IMR-90 (cell line): ENCODE measurements around the gene HSPH1. TPM values are rescaled to one million over a fixed set of nuclear protein-coding genes. Genes with fewer than 3 reads are reported as not detected.

Experiments used
- ATAC-seq: fragments of 200-7000 bp; cut with Tn5 transposase; 2 replicates; pipeline ENCODE4 v1.9.1; 2020; ENCODE audit warnings: low read depth, mild to moderate bottlenecking, moderate library complexity
- BruUV-seq: library from RNA; stranded (reverse); fragments of 400-500 nt; replicated peaks from 2 replicates; lab custom pipeline; 2021; lab: Mats Ljungman, UMichigan
- CTCF ChIA-PET: fragments of 300-600 bp; formaldehyde crosslinking; extraction: SDS; loops from one replicate; lab custom pipeline; 2021; ENCODE audit warnings: antibody characterized with exemption; lab: Yijun Ruan, JAX
- POLR2A ChIA-PET: fragments of 300-600 bp; sonication (Branson Sonifier 250); formaldehyde crosslinking; loops from one replicate; lab custom pipeline; 2022; ENCODE audit warnings: antibody characterized with exemption; ENCODE audit not compliant: unreplicated experiment; lab: Charles Lee
- DNase-seq: peaks from one replicate; pipeline ENCODE4 v3.0.0; 2013
- H2AFZ ChIP-seq: replicated peaks from 2 replicates; pipeline ENCODE3; 2013; ENCODE audit warnings: low read length, mild to moderate bottlenecking; ENCODE audit not compliant: poor library complexity
- H2AK5ac ChIP-seq: 2 replicates; pipeline ENCODE4 v1.6.1; 2013; ENCODE audit warnings: low read depth, low read length, inconsistent platforms
- H2AK9ac ChIP-seq: replicated peaks from 2 replicates; pipeline ENCODE3; 2013; ENCODE audit warnings: mild to moderate bottlenecking, low read depth, low read length, moderate library complexity; ENCODE audit not compliant: poor library complexity
- H2BK120ac ChIP-seq: 2 replicates; pipeline ENCODE4 v1.6.1; 2013; ENCODE audit warnings: low read depth, low read length, inconsistent platforms
- H2BK15ac ChIP-seq: 3 replicates; pipeline ENCODE4 v1.6.1; 2013; ENCODE audit warnings: low read depth, low read length, inconsistent platforms
- H2BK20ac ChIP-seq: 2 replicates; pipeline ENCODE4 v1.6.1; 2013; ENCODE audit warnings: low read depth, mild to moderate bottlenecking, inconsistent platforms, low read length, moderate library complexity
- H2BK5ac ChIP-seq: 2 replicates; pipeline ENCODE4 v1.6.1; 2013; ENCODE audit warnings: mild to moderate bottlenecking, low read depth, low read length, inconsistent platforms; ENCODE audit not compliant: poor library complexity, severe bottlenecking
- H3K14ac ChIP-seq: replicated peaks from 2 replicates; pipeline ENCODE4 v1.6.1; 2013; ENCODE audit warnings: low read depth, low read length, inconsistent platforms
- H3K18ac ChIP-seq: 2 replicates; pipeline ENCODE4 v1.6.1; 2013; ENCODE audit warnings: low read depth, low read length, control low read depth
- H3K23ac ChIP-seq: 2 replicates; pipeline ENCODE4 v1.6.1; 2013; ENCODE audit warnings: low read depth, low read length, inconsistent platforms
- H3K27ac ChIP-seq: 2 replicates; pipeline ENCODE4 v1.5.1; 2013; ENCODE audit warnings: mild to moderate bottlenecking, control low read depth, low read length; ENCODE audit not compliant: insufficient read depth
- H3K27me3 ChIP-seq: 2 replicates; pipeline ENCODE4 v1.6.1; 2013; ENCODE audit warnings: low read length; ENCODE audit not compliant: control insufficient read depth, insufficient read depth
- H3K36me3 ChIP-seq: 2 replicates; pipeline ENCODE4 v1.6.1; 2013; ENCODE audit warnings: low read length, mixed read lengths; ENCODE audit not compliant: control insufficient read depth, insufficient read depth
- H3K4ac ChIP-seq: 2 replicates; pipeline ENCODE4 v1.6.1; 2013; ENCODE audit warnings: low read depth, low read length, inconsistent platforms
- H3K4me1 ChIP-seq: 2 replicates; pipeline ENCODE4 v1.6.1; 2013; ENCODE audit warnings: low read length, mixed read lengths; ENCODE audit not compliant: control insufficient read depth, insufficient read depth
- H3K4me2 ChIP-seq: 2 replicates; pipeline ENCODE4 v1.6.1; 2013; ENCODE audit warnings: low read depth, mild to moderate bottlenecking, control low read depth, low read length, moderate library complexity
- H3K4me3 ChIP-seq: 2 replicates; pipeline ENCODE4 v1.5.1; 2013; ENCODE audit warnings: low read depth, mild to moderate bottlenecking, control low read depth, low read length, moderate library complexity; ENCODE audit not compliant: insufficient read depth
- H3K56ac ChIP-seq: 2 replicates; pipeline ENCODE4 v1.6.1; 2013; ENCODE audit warnings: low read length, inconsistent platforms; ENCODE audit not compliant: insufficient read depth; ENCODE audit errors: extremely low read depth
- H3K79me1 ChIP-seq, 2 experiments: 2 replicates each; pipeline ENCODE4 v1.6.1; 2013; ENCODE audit warnings: low read length in 2 of 2, inconsistent platforms in 1 of 2, low read depth in 1 of 2
- H3K9ac ChIP-seq: 2 replicates; pipeline ENCODE4 v1.6.1; 2013; ENCODE audit warnings: low read depth, low read length, control low read depth
- H3K9me1 ChIP-seq: 2 replicates; pipeline ENCODE4 v1.6.1; 2013; ENCODE audit warnings: low read length, inconsistent platforms; ENCODE audit not compliant: insufficient read depth
- H3K9me3 ChIP-seq: 2 replicates; pipeline ENCODE4 v1.6.1; 2013; ENCODE audit warnings: low read length; ENCODE audit not compliant: control insufficient read depth, insufficient read depth
- H4K20me1 ChIP-seq: 2 replicates; pipeline ENCODE4 v1.6.1; 2013; ENCODE audit warnings: low read length, inconsistent platforms; ENCODE audit not compliant: insufficient read depth
- H4K5ac ChIP-seq: 2 replicates; pipeline ENCODE4 v1.6.1; 2013; ENCODE audit warnings: mild to moderate bottlenecking, low read depth, low read length, control low read depth
- H4K8ac ChIP-seq, 2 experiments: 2 replicates each; pipeline ENCODE4 v1.6.1; 2013; ENCODE audit warnings: low read depth in 2 of 2, low read length in 2 of 2, control low read depth in 1 of 2, inconsistent platforms in 1 of 2
- H4K91ac ChIP-seq: 2 replicates; pipeline ENCODE4 v1.6.1; 2013; ENCODE audit warnings: low read depth, low read length, inconsistent platforms; ENCODE audit not compliant: insufficient read depth
- FOS ChIP-seq: fragments of 150-350 bp; IDR thresholded peaks from 2 replicates; pipeline ENCODE4 v1.6.1; 2016; ENCODE audit warnings: low read depth, low read length
- MXI1 ChIP-seq: IDR thresholded peaks from 2 replicates; pipeline ENCODE4 v1.6.1; 2012; ENCODE audit warnings: low read depth, mild to moderate bottlenecking, low read length, moderate library complexity, borderline replicate concordance
- POLR2A ChIP-seq: IDR thresholded peaks from 2 replicates; pipeline ENCODE4 v1.6.1; 2012; ENCODE audit warnings: mild to moderate bottlenecking, low read depth, low read length
- RAD21 ChIP-seq: IDR thresholded peaks from 2 replicates; pipeline ENCODE4 v1.6.1; 2012; ENCODE audit warnings: low read length, improper control_type of control experiment
- WGBS, 2 experiments: methylation state at CpG; one replicate each; pipeline versions ENCODE4 v1.1.5 to v1.1.7; 2013; ENCODE audit warnings: missing lambda C conversion rate in 2 of 2; ENCODE audit not compliant: insufficient read length in 1 of 2; ENCODE audit errors: extremely low coverage in 2 of 2; 5-methylcytosine and 5-hydroxymethylcytosine counted together
- dilution Hi-C: fragments of 300-500 bp; cut with HindIII; formaldehyde crosslinking; loops from one replicate; pipeline ENCODE4 v1.14.3; 2018; ENCODE audit warnings: low sequenced_read_pairs; ENCODE audit not compliant: unreplicated experiment
- in situ Hi-C: fragments of 300-500 bp; cut with MboI; formaldehyde crosslinking; loops from 3 replicates; pipeline ENCODE4 v1.14.3; 2019; ENCODE audit warnings: low sequenced_read_pairs, inconsistent platforms, mixed read lengths
- intact Hi-C: fragments of 100-400 bp; cut with micrococcal nuclease; formaldehyde crosslinking; loops from 2 replicates; pipeline ENCODE4 v1.10.0; 2022
- polyA plus RNA-seq, 3 experiments: library from polyadenylated mRNA; depleted of rRNA; stranded (reverse); fragments of >200 nt; gene quantifications; 2 replicates each; pipeline ENCODE4 v1.2.3, GENCODE V29; 2012; ENCODE audit warnings: low replicate concordance in 1 of 3
- total RNA-seq: library from RNA; depleted of rRNA; stranded (reverse); fragments of >200 nt; gene quantifications from 2 replicates; pipeline ENCODE4 v1.2.3, GENCODE V29; 2012

The HSPH1 gene
- total and polyA plus RNA-seq, 2 of the 4 experiments (the other 2 are of a cell fraction) = 36.8 to 40.3 TPM

DNA sequence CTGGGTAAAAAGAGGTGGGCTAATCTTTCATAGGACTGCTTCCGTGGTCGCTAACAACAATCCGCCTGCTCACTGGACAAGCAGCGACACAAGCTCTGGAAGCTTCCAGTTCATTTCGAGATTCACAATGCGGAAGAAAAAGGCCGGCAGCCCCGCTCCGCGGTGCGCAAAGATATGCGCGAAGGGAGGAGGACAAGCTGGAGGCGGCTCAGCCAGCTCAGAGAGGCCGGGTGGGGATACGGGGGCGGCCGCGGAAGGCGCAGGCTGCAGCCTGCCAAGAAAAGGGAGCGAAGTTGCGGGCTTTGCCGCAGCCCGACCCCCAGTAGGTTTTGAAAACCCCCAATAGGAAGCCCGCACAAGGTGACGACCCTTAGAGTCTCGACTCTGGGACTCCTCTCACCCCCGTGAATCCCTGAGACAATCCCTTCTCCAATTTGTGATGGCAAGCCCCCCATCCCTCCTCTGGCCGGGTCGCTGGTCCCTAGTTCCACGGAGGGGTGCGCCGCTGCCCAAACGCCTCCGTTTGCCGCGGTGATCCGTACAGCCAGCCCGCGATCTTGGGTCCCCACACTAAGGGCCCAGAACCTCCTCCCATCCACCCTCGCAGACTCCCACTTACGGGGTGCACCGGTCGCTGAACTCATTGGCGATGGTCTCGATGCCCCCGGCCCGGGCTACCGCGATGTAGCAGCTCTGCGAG lies 697 bp downstream of the HSPH1 start:
- Histone ChIP-seq H3K9me1 (no peaks in the 10 kb centered on the region), H4K8ac (peak overlapping the region; percentile 5 to 69; a peak in 2 of 4 replicates), H2BK15ac (no peak overlapping the region; the same call in 2 of the 3 replicates), H4K5ac (peak overlapping the region; percentile 6; the same call in 1 of the 2 replicates), H3K9ac (peak overlapping the region; percentile 84), H3K4me2 (peak overlapping the region; percentile 97), H3K79me1 (peaks cover 0 to 24% of the 10 kb centered on the region in 2 experiments; a peak in 2 of 4 replicates), H2AFZ (peak overlapping the region; percentile 99), H3K4me3 (peak overlapping the region; percentile 81), H2BK5ac (peak overlapping the region; percentile 71), H3K4me1 (no peaks in the 10 kb centered on the region; the same call in 1 of the 2 replicates), H2BK20ac (no peak overlapping the region), H3K27ac (peak overlapping the region; percentile 75), H3K23ac (peak overlapping the region; percentile 76), H4K20me1 (peaks cover 15% of the 10 kb centered on the region), H3K18ac (peak overlapping the region; percentile 16; the same call in 1 of the 2 replicates), H2BK120ac (no peak overlapping the region), H3K36me3 (0 out of 2 replicates have a peak, but pooled peaks cover 2% of the 10 kb centered on the region), H3K27me3 (no peaks in the 10 kb centered on the region), H3K9me3 (no peaks in the 10 kb centered on the region), H3K4ac (peak overlapping the region; percentile 69), H2AK5ac (peak overlapping the region; percentile 62), H4K91ac (peak overlapping the region; percentile 57), H2AK9ac (peak overlapping the region; percentile 97), H3K56ac (peak overlapping the region; percentile 70), H3K14ac (peak overlapping the region; percentile 76)
- intact Hi-C loops = loop anchor here (5.0 kb wide), 1 partner anchor 114 kb away; no protein-coding TSS in a partner anchor
- CTCF ChIA-PET = interaction anchor here (0.6 to 1.1 kb wide), 3 partner anchors 11 to 753 kb away, joined by 3 to 4 read pairs (median 3); no protein-coding TSS in a partner anchor
- TF ChIP-seq FOS = no peak
- peak; percentile 13; the same call in 1 of the 2 replicates for TF ChIP-seq MXI1
- peak; percentile 25; the same call in 1 of the 2 replicates for TF ChIP-seq RAD21
- TF ChIP-seq POLR2A = peak; percentile 64
- dilution Hi-C loops = no loop called here
- POLR2A ChIA-PET = interaction anchor here (0.7 kb wide), 1 partner anchor 114 kb away, joined by 3 read pairs; no protein-coding TSS in a partner anchor
- WGBS, 2 experiments = 1% methylated on average over 18 of the region's 51 CpGs; no CpG with 5 or more reads in 1 of the 2 experiments
- no TSS peak for BruUV-seq
- in situ Hi-C loops = no loop called here
- peak; percentile 33 for ATAC-seq
- DNase-seq = peak; percentile 75
